ENCODE results near the gene CCL11.

CCL11 gene

GRCh38 chr17:34257299-34257985 is 28.1 kb upstream of the CCL11 start:
- DNase-seq (ENCODE audit: low read depth) = no peak

GRCh38 chr17:34257986-34258326 is 27.6 kb upstream of the CCL11 start:
- no peak for DNase-seq (ENCODE audit: low read depth)

GRCh38 chr17:34259146-34259545 is 26.4 kb upstream of the CCL11 start:
- DNase-seq (ENCODE audit: low read depth) = no peak

GRCh38 chr17:34260861-34261260 is 24.7 kb upstream of the CCL11 start:
- no peak for DNase-seq (ENCODE audit: low read depth)

DNA sequence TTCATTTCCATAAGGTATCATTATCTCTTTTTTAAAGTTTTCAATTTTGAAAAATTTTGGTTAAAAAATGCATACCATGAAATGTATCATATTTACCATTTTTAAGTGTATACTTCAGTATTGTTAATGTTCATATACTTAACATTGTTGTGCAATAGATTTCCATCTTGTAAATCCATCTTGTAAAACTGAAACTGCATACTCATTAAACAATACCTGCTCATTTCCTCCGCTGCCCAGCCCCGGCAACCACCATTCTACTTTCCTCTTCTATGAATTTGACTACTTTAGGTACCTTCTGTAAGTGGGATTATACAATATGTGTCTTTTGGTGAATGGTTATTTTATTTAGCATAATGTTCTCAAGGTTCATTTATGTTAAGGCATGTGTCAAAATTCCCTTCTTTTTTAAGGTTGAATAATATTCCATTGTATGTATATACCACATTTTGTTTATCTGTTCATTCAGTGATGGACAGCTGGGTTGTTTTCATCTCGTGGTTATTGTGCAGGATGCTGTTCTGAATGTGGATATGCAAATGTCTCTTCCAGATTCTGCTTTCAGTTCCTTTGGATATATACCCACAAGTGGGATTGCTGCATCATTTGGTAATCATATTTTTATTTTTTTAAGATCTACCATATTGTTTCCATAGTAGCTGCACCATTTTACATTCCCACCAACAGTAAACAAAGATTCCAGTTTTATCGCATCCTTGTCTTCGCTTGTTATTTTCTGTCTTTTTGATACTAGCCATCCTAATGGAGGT is 23.8 kb upstream of the CCL11 start:
- DNase-seq (ENCODE audit: low read depth) = no peak

DNA sequence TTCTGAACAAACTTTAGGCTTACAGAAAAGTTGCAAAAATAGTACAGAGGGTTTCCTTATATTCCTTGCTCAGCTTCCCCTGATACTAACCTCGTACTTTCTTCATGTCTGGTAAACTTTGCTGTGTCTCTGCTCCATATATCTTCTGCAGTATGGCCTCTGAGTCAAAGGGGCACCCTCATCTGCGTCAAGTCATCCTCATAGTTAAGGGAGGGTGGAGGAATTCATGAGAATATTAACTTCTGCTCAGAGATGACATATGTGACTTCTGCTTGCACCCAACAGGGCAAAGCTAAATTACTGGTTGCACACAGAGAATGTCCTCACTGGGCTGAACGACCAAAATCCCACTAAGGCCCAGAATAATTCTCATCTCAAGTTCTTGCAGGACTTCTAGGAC is 19.8 kb upstream of the CCL11 start:
- no peak for DNase-seq (ENCODE audit: low read depth)

DNA sequence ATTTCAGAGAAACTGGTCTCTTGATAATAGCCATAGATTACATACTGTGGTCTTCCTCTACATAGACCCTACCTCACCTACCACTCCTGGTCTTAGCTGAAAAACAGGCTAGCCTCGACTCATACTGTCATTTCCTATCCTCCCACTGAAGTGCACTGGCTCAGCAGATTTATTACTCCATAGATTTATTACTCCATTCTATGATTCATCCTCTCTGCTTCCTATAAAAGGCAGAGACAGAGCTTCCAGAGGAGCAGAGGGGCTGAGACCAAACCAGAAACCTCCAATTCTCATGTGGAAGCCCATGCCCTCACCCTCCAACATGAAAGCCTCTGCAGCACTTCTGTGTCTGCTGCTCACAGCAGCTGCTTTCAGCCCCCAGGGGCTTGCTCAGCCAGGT is 15.6 kb upstream of the CCL11 start, which contains the start of gene CCL7:
Gene CCL7, plus strand, starts transcription at position 253 of the 400 bp plus-strand sequence. Its CDS starts 70 bp downstream, at position 323.
- no peak for DNase-seq (ENCODE audit: low read depth)

- no peak for DNase-seq (ENCODE audit: low read depth)
Measured at GRCh38 chr17:34275881-34276280, 9.7 kb upstream of the CCL11 start.

DNA sequence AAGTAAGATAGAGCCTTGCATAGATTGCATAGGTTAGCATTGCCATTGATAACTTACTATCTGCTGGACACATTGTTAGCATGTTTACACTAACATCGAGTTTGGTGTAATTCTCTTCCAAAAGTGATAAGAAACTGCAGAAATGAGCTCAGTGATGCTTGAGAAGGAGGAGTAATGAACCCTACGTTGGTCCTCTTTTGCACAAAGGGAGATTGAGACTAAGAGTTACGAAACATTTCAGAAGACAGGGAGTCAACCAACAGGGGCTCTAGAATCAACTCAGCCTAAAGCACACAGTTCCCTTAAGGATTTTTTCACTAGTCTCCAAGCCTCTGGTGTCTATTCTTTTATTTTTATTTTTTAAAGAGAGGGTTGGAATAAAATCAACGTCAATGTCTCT is 8.7 kb upstream of the CCL11 start:
- no peak for DNase-seq (ENCODE audit: low read depth)

DNA sequence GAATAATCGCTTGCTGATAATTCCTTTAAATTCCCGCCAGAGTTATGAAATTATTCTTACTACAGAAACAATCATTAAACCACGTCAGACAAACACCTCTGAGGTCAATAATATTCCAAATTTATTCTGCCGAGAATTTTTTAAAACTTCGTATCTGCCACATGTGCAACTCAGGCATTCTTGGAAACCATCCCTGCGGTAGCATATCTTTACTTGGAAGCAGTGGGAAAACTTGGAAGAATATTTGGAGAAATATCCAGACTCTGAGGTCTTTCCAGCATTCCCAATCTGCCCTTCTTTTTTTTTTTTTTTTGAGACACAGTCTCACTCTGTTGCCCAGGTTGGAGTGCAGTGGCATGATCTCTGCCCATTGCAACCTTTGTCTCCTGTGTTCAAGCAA is 2.0 kb upstream of the CCL11 start:
- DNase-seq (ENCODE audit: low read depth) = no peak

- no peak for DNase-seq (ENCODE audit: low read depth)
Measured at GRCh38 chr17:34287875-34288274, 2.3 kb downstream of the CCL11 start.

DNA sequence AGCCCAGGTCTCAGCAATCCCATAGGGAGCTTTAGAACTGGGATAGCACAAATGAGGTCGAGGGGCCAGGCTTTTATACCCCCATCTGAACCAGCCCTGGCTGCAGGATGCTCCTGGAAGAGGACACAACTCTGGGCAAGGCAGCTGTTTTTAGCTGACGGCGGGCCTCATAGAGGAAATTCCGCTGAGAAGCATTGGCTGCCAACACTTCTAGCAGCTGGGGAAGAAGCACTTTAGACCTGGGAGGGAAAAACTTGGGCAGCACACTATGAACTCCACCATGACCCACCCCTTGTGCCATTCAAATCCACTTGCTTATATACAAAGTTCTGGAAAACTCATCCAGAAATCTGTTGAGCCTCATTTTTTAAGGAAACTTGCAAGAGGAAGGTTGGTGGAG is 5.0 kb downstream of the CCL11 start:
- no peak for DNase-seq (ENCODE audit: low read depth)

DNA sequence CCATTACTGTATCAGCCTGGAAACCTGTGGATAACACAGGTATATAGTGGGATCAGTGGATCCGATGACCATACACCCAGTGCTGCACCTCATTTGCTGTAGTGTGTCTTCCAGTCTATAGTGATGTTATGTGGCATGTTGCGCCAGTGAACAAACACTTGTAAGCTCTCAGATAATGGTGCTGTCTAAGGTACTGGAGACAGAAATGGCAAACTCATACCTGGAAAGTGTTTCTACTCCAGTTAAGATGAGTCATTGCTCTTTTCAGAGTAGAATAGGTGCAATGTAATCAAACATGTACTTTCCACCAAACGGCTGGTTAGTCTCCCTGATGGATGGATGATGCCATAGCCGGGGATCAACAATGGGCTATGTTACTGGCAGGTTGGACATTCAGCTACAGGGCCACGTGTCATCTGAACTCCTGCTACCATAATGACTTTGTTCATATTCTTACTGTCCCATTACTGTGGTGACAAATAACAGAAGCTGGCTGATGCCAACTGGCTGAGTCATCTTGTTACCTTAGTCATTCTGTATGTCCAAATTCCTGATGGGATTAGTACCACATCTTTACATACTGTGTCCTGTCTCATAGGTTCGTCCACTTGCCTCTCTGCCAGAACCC is 6.3 kb downstream of the CCL11 start:
- no peak for DNase-seq (ENCODE audit: low read depth)

DNA sequence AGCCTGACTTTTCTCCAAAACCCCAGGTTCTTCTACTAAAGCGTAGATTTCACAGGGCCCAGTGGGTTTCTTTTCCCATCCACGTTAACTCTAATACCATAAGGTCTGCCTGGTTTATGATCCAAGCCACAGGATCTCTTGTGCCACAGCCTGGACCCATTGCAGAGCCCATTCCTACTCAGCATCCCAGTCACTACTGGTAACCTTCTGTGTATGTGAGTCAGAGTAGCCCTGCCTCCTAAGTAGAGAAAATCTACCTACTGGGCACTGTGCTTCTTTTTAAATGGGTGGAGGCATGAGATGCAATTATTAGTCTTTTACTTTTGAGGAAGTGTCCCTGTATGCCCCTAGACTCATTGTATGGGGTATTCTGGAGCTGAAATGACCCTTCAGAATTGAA is 13.5 kb downstream of the CCL11 start:
- no peak for DNase-seq (ENCODE audit: low read depth)

DNA sequence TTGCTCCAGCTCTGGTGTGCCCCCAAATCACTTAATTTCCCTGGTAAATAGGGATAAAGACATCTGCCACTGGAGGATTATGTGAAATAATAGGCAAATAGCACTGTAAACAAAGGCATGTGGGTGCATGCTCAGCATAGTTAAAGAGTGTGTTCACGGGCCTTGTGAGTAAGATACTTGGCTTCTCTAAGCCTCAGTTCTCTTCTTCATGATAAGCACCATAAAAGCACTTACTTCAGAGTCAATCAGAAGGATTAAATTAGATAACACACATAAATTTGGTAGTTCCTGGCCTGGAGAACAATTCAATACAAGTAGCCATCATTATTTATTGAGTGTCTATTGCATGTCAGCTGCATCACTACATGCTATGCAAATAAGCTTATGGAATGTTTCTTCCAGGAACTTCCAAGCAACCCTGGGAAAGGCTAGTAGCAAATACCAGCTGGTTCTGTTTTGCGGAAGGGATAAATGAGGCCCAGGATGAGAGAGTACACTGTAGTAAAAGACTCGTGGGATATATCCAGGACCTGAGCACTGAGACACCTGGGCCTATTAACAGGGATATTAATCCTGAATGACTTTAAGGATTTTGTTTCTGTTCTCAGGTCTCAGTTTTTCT is 14.5 kb downstream of the CCL11 start:
- no peak for DNase-seq (ENCODE audit: low read depth)

DNA sequence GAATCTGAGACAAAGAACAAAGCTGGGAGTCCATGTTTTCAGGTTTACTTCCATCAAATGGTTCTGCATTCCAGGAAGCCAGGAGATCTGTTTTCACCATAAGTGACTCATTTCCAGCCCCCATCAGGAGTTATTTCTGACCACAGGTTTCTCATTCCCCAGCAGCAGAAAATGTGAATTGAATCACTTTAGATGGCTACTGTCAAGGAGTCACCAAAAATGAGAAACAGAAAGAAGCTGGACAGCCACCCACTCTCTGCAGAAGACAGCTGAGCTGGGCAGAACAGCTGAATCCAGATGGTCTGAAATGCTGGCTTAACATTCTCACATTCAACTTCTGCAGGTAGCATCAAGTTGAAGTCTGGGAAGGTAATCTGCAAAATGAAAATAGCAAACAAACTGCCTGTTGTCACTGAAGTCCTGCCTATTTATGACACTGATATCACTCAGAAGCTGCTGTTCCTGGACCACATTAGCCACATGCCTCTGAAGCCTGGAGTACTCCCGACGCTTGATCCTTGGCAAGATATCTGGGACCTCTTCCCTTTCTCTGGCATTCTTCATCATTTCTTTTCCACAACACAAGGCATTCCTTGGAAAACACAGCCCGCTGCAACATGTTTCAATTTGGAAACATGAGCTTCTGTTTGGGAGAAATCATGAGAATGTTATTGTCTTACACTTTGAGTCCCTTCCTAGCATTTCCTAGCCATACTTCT is 15.3 kb downstream of the CCL11 start:
- no peak for DNase-seq (ENCODE audit: low read depth)

DNA sequence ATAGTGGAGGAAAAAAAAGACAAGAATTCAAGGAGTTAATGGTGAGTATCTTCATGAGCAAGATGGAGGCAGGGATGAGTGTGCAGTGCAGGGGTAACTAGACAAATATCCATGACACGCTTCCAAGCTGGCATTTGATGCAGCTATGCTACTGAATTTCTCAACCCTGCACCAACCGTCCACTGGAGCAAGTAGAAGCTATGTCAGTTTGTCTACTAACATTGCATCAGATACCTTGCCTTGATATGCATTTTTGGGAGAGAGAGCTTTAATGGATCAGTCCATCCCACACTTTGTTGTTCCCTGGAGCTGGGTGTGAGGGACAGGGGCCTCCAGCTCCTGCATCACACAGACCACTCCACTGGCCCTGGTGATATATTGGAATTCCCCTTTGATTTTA is 16.4 kb downstream of the CCL11 start:
- no peak for DNase-seq (ENCODE audit: low read depth)

DNA sequence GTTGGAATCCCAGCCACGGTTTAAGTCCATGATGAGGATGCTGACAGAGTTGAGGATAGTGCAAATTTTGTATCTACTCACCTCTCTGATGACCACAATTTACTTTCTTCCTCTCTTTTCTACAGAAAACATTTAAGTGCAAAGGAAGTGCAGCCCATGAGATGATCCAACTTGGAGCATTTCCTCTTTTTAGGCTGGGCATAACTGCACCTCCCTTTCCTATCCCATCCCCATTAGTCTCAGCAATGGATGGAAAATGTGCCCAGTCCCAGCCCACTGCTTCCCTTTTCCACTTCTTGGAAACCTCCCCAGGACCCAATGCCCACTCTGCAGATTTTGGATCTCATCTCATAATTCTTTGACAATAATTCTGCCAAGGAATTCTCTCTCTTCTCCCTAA is 17.1 kb downstream of the CCL11 start:
- DNase-seq (ENCODE audit: low read depth) = no peak

DNA sequence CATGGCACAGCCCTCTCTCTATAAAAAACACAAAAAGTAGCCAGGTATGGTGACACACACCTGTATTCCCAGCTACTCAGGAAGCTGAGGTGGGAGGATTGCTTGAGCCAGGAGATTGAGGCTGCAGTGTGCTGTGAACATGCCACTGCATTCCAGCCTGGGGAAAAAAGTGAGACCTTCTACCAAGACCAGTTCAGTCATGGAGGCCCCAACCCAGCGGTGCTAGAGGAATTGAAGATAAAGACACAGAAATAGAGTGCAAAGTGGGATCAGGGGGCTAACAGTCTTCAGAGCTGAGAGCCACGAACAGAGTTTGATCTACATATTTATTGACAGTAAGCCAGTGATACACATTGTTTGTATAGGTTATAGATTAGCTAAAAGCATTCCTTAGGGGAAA is 18.1 kb downstream of the CCL11 start:
- DNase-seq (ENCODE audit: low read depth) = no peak

DNA sequence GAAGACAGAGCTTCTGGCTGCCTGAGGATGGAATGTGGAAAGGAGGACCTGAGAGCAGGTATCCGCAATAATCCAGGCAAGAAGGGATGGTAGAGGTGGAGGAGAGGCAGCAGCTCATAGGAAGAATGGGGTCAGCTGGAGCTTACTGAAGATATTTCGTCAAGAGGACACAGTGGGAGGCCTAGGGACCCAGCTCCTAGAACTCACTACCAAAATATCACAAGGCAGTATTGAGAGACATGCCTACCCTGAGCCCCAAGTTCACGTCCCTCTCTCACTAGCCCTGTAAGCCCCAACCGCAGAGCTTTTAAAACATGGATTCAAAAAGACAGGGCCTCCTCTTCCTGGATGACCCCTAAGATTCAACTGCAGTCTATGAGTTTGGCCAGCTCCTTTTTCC is 19.5 kb downstream of the CCL11 start:
- no peak for DNase-seq (ENCODE audit: low read depth)

- DNase-seq (ENCODE audit: low read depth) = no peak
Measured at GRCh38 chr17:34305606-34306005, 20.1 kb downstream of the CCL11 start.

- DNase-seq (ENCODE audit: low read depth) = no peak
Measured at GRCh38 chr17:34306466-34306865, 20.9 kb downstream of the CCL11 start.

Data from CMK (cell line).